K562 (cell line): ENCODE results near the gene GXYLT2. TPM values are rescaled to one million over a fixed set of nuclear protein-coding genes. Genes with fewer than 3 reads are reported as not detected.
"Not testable (repeated sequence)": the region's sequence is repeated elsewhere in the genome, so short reads cannot be mapped to it uniquely, and the experiment has no call there.

Experiments used
- ATAC-seq: fragments of 200-7000 bp; cut with Tn5 transposase; 3 replicates; pipeline ENCODE4 v1.9.1; 2020; ENCODE audit warnings: moderate library complexity
- BruUV-seq: library from RNA; stranded (reverse); fragments of 400-500 nt; replicated peaks from 2 replicates; lab custom pipeline; 2021; lab: Mats Ljungman, UMichigan
- CTCF ChIA-PET: fragments of 300-600 bp; formaldehyde crosslinking; extraction: SDS; loops from one replicate; lab custom pipeline; 2021; ENCODE audit warnings: low intra/inter-chr PET ratio; lab: Yijun Ruan, JAX
- POLR2A ChIA-PET: fragments of 300-600, 350-650 bp; sonication (Branson Sonifier 250); formaldehyde crosslinking; extraction: SDS; loops from one replicate; lab custom pipeline; 2021; ENCODE audit warnings: antibody characterized with exemption, inconsistent platforms; lab: Yijun Ruan, JAX
- DNase-seq, 4 experiments: peaks; one replicate each; pipeline versions ENCODE4 v3.0.0 to v3.0.0-alpha.2; 2011 to 2018; ENCODE audit warnings: low spot score in 3 of 4, mixed read lengths in 3 of 4; ENCODE audit errors: extremely low read depth in 1 of 4
- FAIRE-seq: peaks from 2 replicates; lab custom pipeline; 2011; peaks lifted over from hg19 to GRCh38; lab: Jason Lieb, UNC
- H2AFZ ChIP-seq: 2 replicates; pipeline ENCODE4 v1.6.0; 2011; ENCODE audit warnings: low read depth, low read length, control low read depth, inconsistent platforms
- H3K27ac ChIP-seq: fragments of 200-600 bp; 3 replicates; pipeline ENCODE4 v1.8.0; 2011; ENCODE audit warnings: low read depth, mild to moderate bottlenecking, control low read depth, inconsistent platforms, low read length, moderate library complexity, mixed read lengths; ENCODE audit errors: extremely low read depth
- H3K27me3 ChIP-seq, 2 experiments: fragments of 300-600 bp in 1 of 2; 2 replicates in 1 of 2; 3 replicates in 1 of 2; pipeline versions ENCODE4 v1.6.0 to v1.8.0; 2011; ENCODE audit warnings: inconsistent platforms in 2 of 2, low read length in 2 of 2, mild to moderate bottlenecking in 1 of 2, mixed read lengths in 1 of 2, moderate library complexity in 1 of 2; ENCODE audit not compliant: control insufficient read depth in 2 of 2, insufficient read depth in 2 of 2
- H3K36me3 ChIP-seq: fragments of 300-600 bp; 3 replicates; pipeline ENCODE4 v1.8.0; 2011; ENCODE audit warnings: mild to moderate bottlenecking, low read length, inconsistent platforms; ENCODE audit not compliant: control insufficient read depth, insufficient read depth
- H3K4me1 ChIP-seq, 2 experiments: fragments of 200-600 bp in 1 of 2; replicated peaks in 1 of 2; 2 replicates in 1 of 2; 3 replicates in 1 of 2; pipeline versions ENCODE4 v1.5.1 to v1.8.0; 2011; ENCODE audit warnings: inconsistent platforms in 2 of 2, low read length in 2 of 2, mild to moderate bottlenecking in 1 of 2, mixed read lengths in 1 of 2, moderate library complexity in 1 of 2; ENCODE audit not compliant: control insufficient read depth in 2 of 2, insufficient read depth in 2 of 2
- H3K4me2 ChIP-seq: 2 replicates; pipeline ENCODE4 v1.6.1; 2011; ENCODE audit warnings: low read length, control low read depth, inconsistent platforms, mixed read lengths; ENCODE audit not compliant: insufficient read depth
- H3K4me3 ChIP-seq: fragments of 200-600 bp; sonication (generic), shearing (Covaris generic); 2 replicates; pipeline ENCODE4 v1.5.1; 2016; ENCODE audit warnings: control low read depth, inconsistent platforms
- H3K79me2 ChIP-seq: fragments of 200-600 bp; 3 replicates; pipeline ENCODE4 v1.8.0; 2011; ENCODE audit warnings: low read length, inconsistent platforms; ENCODE audit not compliant: control insufficient read depth, insufficient read depth
- H3K9ac ChIP-seq, 2 experiments: 2 replicates each; pipeline versions ENCODE4 v1.6.0 to v1.6.1; 2011; ENCODE audit warnings: low read depth in 2 of 2, low read length in 2 of 2, control low read depth in 1 of 2, inconsistent platforms in 1 of 2, mild to moderate bottlenecking in 1 of 2, mixed read lengths in 1 of 2; ENCODE audit not compliant: insufficient read depth in 1 of 2
- H3K9me1 ChIP-seq: one replicate; pipeline ENCODE4 v1.6.0; 2011; ENCODE audit warnings: inconsistent platforms, mild to moderate bottlenecking, low read length, moderate library complexity; ENCODE audit not compliant: control insufficient read depth, insufficient read depth
- H3K9me3 ChIP-seq: replicated peaks from 2 replicates; pipeline ENCODE4 v1.5.1; 2011; ENCODE audit warnings: low read depth, low read length, inconsistent platforms; ENCODE audit not compliant: control insufficient read depth, insufficient read depth
- H4K20me1 ChIP-seq: replicated peaks from 2 replicates; pipeline ENCODE4 v1.6.1; 2011; ENCODE audit warnings: low read length, inconsistent platforms, mixed read lengths; ENCODE audit not compliant: control insufficient read depth, insufficient read depth
- CEBPB ChIP-seq: fragments of 450-650 bp; IDR thresholded peaks from 2 replicates; pipeline ENCODE4 v1.6.1; 2016; ENCODE audit warnings: missing genetic modification characterization, missing compliant biosample characterization
- CEBPG ChIP-seq, 3 experiments: fragments of 200-800 bp in 1 of 3; sonication (Bioruptor generic) in 1 of 3; sonication (generic) in 1 of 3; formaldehyde crosslinking in 1 of 3; IDR thresholded peaks in 2 of 3; conservative IDR thresholded peaks in 1 of 3; 2 replicates each; pipeline versions ENCODE4 v1.6.1 to v1.8.0; 2016 to 2022; ENCODE audit warnings: missing compliant biosample characterization in 2 of 3, missing genetic modification characterization in 2 of 3, mild to moderate bottlenecking in 1 of 3, missing genetic modification reagents in 1 of 3
- GABPB2 ChIP-seq: fragments of 250-450 bp; sonication (Bioruptor Pico); conservative IDR thresholded peaks from 2 replicates; pipeline ENCODE4 v1.5.1; 2021; ENCODE audit warnings: mild to moderate bottlenecking
- GTF2A2 ChIP-seq: IDR thresholded peaks from 2 replicates; pipeline ENCODE4 v1.6.1; 2016; ENCODE audit warnings: mild to moderate bottlenecking, missing genetic modification characterization, missing compliant biosample characterization
- LARP7 ChIP-seq: fragments of 450-650 bp; IDR thresholded peaks from 2 replicates; pipeline ENCODE4 v1.6.1; 2016
- NFRKB ChIP-seq: fragments of 450-650 bp; IDR thresholded peaks from 2 replicates; pipeline ENCODE4 v1.6.1; 2016; ENCODE audit warnings: low read depth
- POLR2H ChIP-seq: IDR thresholded peaks from 2 replicates; pipeline ENCODE4 v1.6.1; 2016; ENCODE audit warnings: missing genetic modification characterization, low read depth, mild to moderate bottlenecking, control low read depth, missing compliant biosample characterization, moderate library complexity
- SRF ChIP-seq, 2 experiments: fragments of 250-450, 450-650 bp in 1 of 2; sonication (Bioruptor Pico) in 1 of 2; sonication (generic) in 1 of 2; formaldehyde crosslinking; IDR thresholded peaks; 2 replicates each; pipeline versions ENCODE4 v1.5.0 to v1.5.1; 2020 to 2022; ENCODE audit warnings: mild to moderate bottlenecking in 1 of 2, missing genetic modification reagents in 1 of 2
- WHSC1 ChIP-seq: IDR thresholded peaks from one replicate; pipeline ENCODE4 v1.6.1; 2012; ENCODE audit warnings: low read length, control low read depth, inconsistent platforms
- ZEB2 ChIP-seq: fragments of 450-650 bp; IDR thresholded peaks from 2 replicates; pipeline ENCODE4 v1.6.1; 2016
- ZNF644 ChIP-seq: fragments of 200-800 bp; sonication (Bioruptor generic); IDR thresholded peaks from 2 replicates; pipeline ENCODE4 v1.6.1; 2016; ENCODE audit warnings: low read depth, missing genetic modification characterization, missing compliant biosample characterization
- WGBS: fragments of 100-300 bp; shearing (Covaris generic); methylation state at CpG from one replicate; pipeline ENCODE4 v1.1.6; 2016; ENCODE audit warnings: low coverage, mixed read lengths; ENCODE audit not compliant: insufficient coverage; ENCODE audit errors: missing lambda C conversion rate; 5-methylcytosine and 5-hydroxymethylcytosine counted together
- in situ Hi-C: fragments of 300-500 bp; cut with MboI; formaldehyde crosslinking; loops from 4 replicates; pipeline ENCODE4 v1.15.0; 2018; ENCODE audit warnings: inconsistent platforms, mixed read lengths
- intact Hi-C: fragments of 100-400 bp; cut with micrococcal nuclease; formaldehyde crosslinking; loops from 2 replicates; pipeline ENCODE4 v1.14.2; 2022
- polyA plus RNA-seq, 8 experiments: library from polyadenylated mRNA; depleted of rRNA in 4 of 8; stranded (reverse) in 5 of 8; unstranded in 3 of 8; fragments of >200 nt; fragmentation: Nextera tagmentation in 2 of 8; fragmentation: Illumina TruSeq in 1 of 8; extraction: Ambion mirVana in 2 of 8; extraction: Trizol in 1 of 8; gene quantifications; 2 replicates each; pipeline versions ENCODE4 v1.2.1 to v1.2.3, GENCODE V29; 2011 to 2014; ENCODE audit warnings: inconsistent platforms in 1 of 8, missing spikeins in 1 of 8
- total RNA-seq, 7 experiments: library from RNA; depleted of rRNA in 6 of 7; stranded (reverse); fragments of >200 nt in 6 of 7; fragmentation: Illumina TruSeq in 2 of 7; extraction: Trizol in 2 of 7; gene quantifications; 2 replicates each; pipeline versions ENCODE4 v1.2.1 to v1.2.3, GENCODE V29; 2011 to 2021; ENCODE audit warnings: low replicate concordance in 1 of 7

GXYLT2 gene
- total and polyA plus RNA-seq, 9 of the 15 experiments (the other 6 are each of a cell fraction or from before 2014, with no cell fraction given): 0.71 to 6.0 (median 3.3) TPM

- H3K4me1 ChIP-seq; H3K4me3 ChIP-seq; H3K9ac ChIP-seq; CTCF ChIA-PET; intact Hi-C loops; H3K4me2 ChIP-seq; POLR2A ChIA-PET; H2AFZ ChIP-seq; H3K9me1 ChIP-seq; H3K27ac ChIP-seq; FAIRE-seq; BruUV-seq; in situ Hi-C loops; DNase-seq; H3K9me3 ChIP-seq; H3K27me3 ChIP-seq; ATAC-seq; TF ChIP-seq CEBPG (CRISPR knock-in tag; IDR thresholded peaks at IDR 0.05): not testable (repeated sequence)
- WGBS: 86% methylated on average over 8 of the region's 8 CpGs
- TF ChIP-seq CEBPG (tag; conservative IDR thresholded peaks at IDR 0.05 in 1 of 2, IDR thresholded peaks at IDR 0.05 in 1 of 2) (peak in 1 of 2 experiments; percentile 41; a peak in 1 of 4 replicates), CEBPB (tag) (0 out of 2 replicates have a peak, but pooled peaks have one; percentile 31)
- Histone ChIP-seq H3K79me2 (peaks cover 99% of the 10 kb centered on the region), H3K36me3 (peaks cover 85% of the 10 kb centered on the region), H4K20me1 (peaks cover 22% of the 10 kb centered on the region)
These were observed 115.2 kb downstream of the GXYLT2 start for GRCh38 chr3:73003050-73003449.

DNA sequence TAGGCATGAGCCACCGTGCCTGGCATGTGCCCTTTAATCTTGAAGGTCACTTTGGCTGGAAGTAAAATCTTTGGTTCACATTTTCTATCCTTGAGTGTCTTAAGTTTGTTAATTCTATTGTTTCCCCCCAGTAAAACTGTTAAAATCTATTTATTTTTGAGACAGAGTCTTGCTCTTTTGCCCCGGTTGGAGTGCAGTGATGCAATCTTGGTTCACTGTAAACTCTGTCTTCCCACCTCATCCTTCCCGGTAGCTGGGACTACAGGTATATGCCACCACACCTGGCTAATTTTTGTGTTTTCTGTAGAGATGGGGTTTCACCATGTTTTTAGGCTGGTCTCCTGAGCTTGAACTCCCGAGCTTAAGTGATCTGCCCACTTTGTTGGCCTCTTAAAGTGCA, 116.5 kb downstream of the GXYLT2 start:
- Histone ChIP-seq H3K9me3 (no peaks in the 10 kb centered on the region), H3K27ac (no peak overlapping the region), H3K79me2 (peaks cover 99% of the 10 kb centered on the region), H3K4me1 (peaks cover 4 to 10% of the 10 kb centered on the region in 2 experiments; a peak in 3 of 5 replicates), H4K20me1 (peaks cover 24% of the 10 kb centered on the region), H3K4me2 (no peak overlapping the region), H3K4me3 (no peak overlapping the region), H3K9ac (no peak overlapping the region), H3K27me3 (no peaks in the 10 kb centered on the region), H2AFZ (no peak overlapping the region), H3K9me1 (no peaks in the 10 kb centered on the region)
- intact Hi-C loops (no loop called here), in situ Hi-C loops (no loop called here)
- DNase-seq (no peak), FAIRE-seq (no peak), ATAC-seq (no peak)
- 87% methylated on average over 4 of the region's 4 CpGs for WGBS
- ChIA-PET POLR2A (no interaction called here), CTCF (no interaction called here)
- TF ChIP-seq WHSC1 (no peak), SRF (CRISPR knock-in tag; IDR thresholded peaks at IDR 0.05) (no peak), LARP7 (no peak), ZNF644 (tag) (no peak), NFRKB (no peak), POLR2H (no peak), GTF2A2 (tag) (no peak), ZEB2 (no peak), GABPB2 (CRISPR knock-in tag) (no peak)
- TF ChIP-seq, all 486 proteins: peak for 0
- no TSS peak for BruUV-seq
- peaks cover 85% of the 10 kb centered on the region for H3K36me3 ChIP-seq
